ENCODE measurements around the gene CRYL1. TPM values are rescaled to one million over a fixed set of nuclear protein-coding genes. Genes with fewer than 3 reads are reported as not detected.

The CRYL1 gene
- total RNA-seq (10 to 100 TPM; 12.3 to 21.5 (median 17.9) TPM), total RNA-seq (1.4 to 16.2 (median 9.6) reads per million in 29 experiments)
- 13.1 TPM for total RNA-seq (2013)

- peak; percentile 52 to 82 (median 65) for DNase-seq
- Mint-ChIP-seq H3K36me3 (no peaks in the 10 kb centered on the region), H3K4me3 (peak within 1 kb of the TSS; percentile 70 to 92 (median 91)), H3K27ac (peak within 1 kb of the TSS; percentile 92 to 97), H3K9me3 (no peaks in the 10 kb centered on the region), H3K27me3 (peaks cover 0 to 5% of the 10 kb centered on the region in 2 donors), H3K4me1 (peaks cover 23 to 28% (median 25%) of the 10 kb centered on the region in 3 donors)
- Histone ChIP-seq H3K4me1 (ENCODE audit: control insufficient read depth in 1 of 2, extremely low read depth in 1 of 2, insufficient read depth in 2 of 2, low read length in 2 of 2) (peaks cover 3 to 23% of the 10 kb centered on the region in 2 experiments), H3K36me3 (ENCODE audit: control insufficient read depth in 2 of 2, extremely low read depth in 1 of 2, insufficient read depth in 1 of 2, low read length in 1 of 2) (no peaks in the 10 kb centered on the region), H3K4me3 (ENCODE audit: control insufficient read depth in 1 of 2, extremely low read depth in 1 of 2, low read length in 1 of 2) (peak within 1 kb of the TSS; percentile 89 to 92), H3K27me3 (replicated peaks in 1 of 2; ENCODE audit: control insufficient read depth in 2 of 2, extremely low read depth in 1 of 2, insufficient read depth in 2 of 2, low read length in 1 of 2) (peaks cover 0 to under 1% of the 10 kb centered on the region in 2 experiments), H3K9me3 (no peaks in the 10 kb centered on the region), H3K27ac (ENCODE audit: low read length) (peak within 1 kb of the TSS; percentile 87)
- ChIA-PET POLR2A (interaction anchor here (0.6 kb wide), 3 partner anchors 10 to 378 kb away, joined by 3 to 7 read pairs (median 4); no protein-coding TSS in a partner anchor), CTCF (interaction anchor here (0.5 to 0.6 kb wide), 3 partner anchors 304 to 378 kb away, joined by 4 to 5 read pairs (median 4); no protein-coding TSS in a partner anchor)
- WGBS (ENCODE audit: insufficient coverage), result under 1% methylated on average over 87 of the region's 89 CpGs
- ATAC-seq (replicated peaks in 1 of 4), result peak; percentile 92 to 96 (median 94)
These were observed at the start of gene CRYL1 for GRCh38 chr13:20525601-20526544. Gene CRYL1 (minus strand): TSS chr13:20525857. CDS start chr13:20525794, 63 bp downstream.

- WGBS (ENCODE audit: insufficient coverage), result no CpG with 5 or more reads among the region's 2 CpGs
- peaks cover 43% of the 10 kb centered on the region for H3K36me3 Mint-ChIP-seq
These were observed 48.0 kb upstream of the CRYL1 start for GRCh38 chr13:20573636-20574035.

GRCh38 chr13:20573186-20573585 lies 47.5 kb upstream of the CRYL1 start:
- Mint-ChIP-seq H3K4me3 (no peak overlapping the region), H3K9me3 (peaks cover 7 to 10% (median 10%) of the 10 kb centered on the region in 3 donors), H3K36me3 (peaks cover 38% of the 10 kb centered on the region), H3K4me1 (peaks cover 5 to 9% (median 8%) of the 10 kb centered on the region in 3 donors), H3K27ac (no peak overlapping the region), H3K27me3 (no peaks in the 10 kb centered on the region)
- Histone ChIP-seq H3K27me3 (replicated peaks in 1 of 2; ENCODE audit: control insufficient read depth in 2 of 2, extremely low read depth in 1 of 2, insufficient read depth in 2 of 2, low read length in 1 of 2) (no peaks in the 10 kb centered on the region), H3K9me3 (peaks cover 6% of the 10 kb centered on the region), H3K4me3 (ENCODE audit: control insufficient read depth in 1 of 2, extremely low read depth in 1 of 2, low read length in 1 of 2) (no peak overlapping the region), H3K36me3 (ENCODE audit: control insufficient read depth in 2 of 2, extremely low read depth in 1 of 2, insufficient read depth in 1 of 2, low read length in 1 of 2) (peaks cover 4 to 5% of the 10 kb centered on the region in 2 donors), H3K27ac (ENCODE audit: low read length) (no peak overlapping the region), H3K4me1 (ENCODE audit: control insufficient read depth in 1 of 2, extremely low read depth in 1 of 2, insufficient read depth in 2 of 2, low read length in 2 of 2) (no peaks in the 10 kb centered on the region)
- ChIA-PET CTCF (no interaction called here), POLR2A (no interaction called here)
- no peak for DNase-seq
- WGBS (ENCODE audit: insufficient coverage), result 89% methylated on average over 1 of the region's 4 CpGs
- ATAC-seq (replicated peaks in 1 of 4), result no peak

More at GRCh38 chr13:20573636-20574035, 48.0 kb upstream of the CRYL1 start:
- H3K36me3 ChIP-seq (ENCODE audit: control insufficient read depth in 2 of 2, extremely low read depth in 1 of 2, insufficient read depth in 1 of 2, low read length in 1 of 2), result peaks cover 4 to 5% of the 10 kb centered on the region in 2 donors
- DNase-seq (no peak), ATAC-seq (replicated peaks in 1 of 4) (no peak)
- Mint-ChIP-seq H3K27me3 (no peaks in the 10 kb centered on the region), H3K4me3 (no peak overlapping the region), H3K4me1 (peaks cover 5 to 7% (median 7%) of the 10 kb centered on the region in 3 donors), H3K27ac (no peak overlapping the region), H3K9me3 (peaks cover 7 to 10% (median 10%) of the 10 kb centered on the region in 3 donors)
- H3K9me3 ChIP-seq, result peaks cover 6% of the 10 kb centered on the region
- no peaks in the 10 kb centered on the region for H3K4me1 ChIP-seq (ENCODE audit: control insufficient read depth in 1 of 2, extremely low read depth in 1 of 2, insufficient read depth in 2 of 2, low read length in 2 of 2)
- POLR2A ChIA-PET, result no interaction called here
- no peaks in the 10 kb centered on the region for H3K27me3 ChIP-seq (replicated peaks in 1 of 2; ENCODE audit: control insufficient read depth in 2 of 2, extremely low read depth in 1 of 2, insufficient read depth in 2 of 2, low read length in 1 of 2)
- CTCF ChIA-PET, result interaction anchor here in 1 of 2 donors (0.5 kb wide), 1 partner anchor 16 kb away, joined by 3 read pairs; no protein-coding TSS in a partner anchor
- no peak overlapping the region for H3K4me3 ChIP-seq (ENCODE audit: control insufficient read depth in 1 of 2, extremely low read depth in 1 of 2, low read length in 1 of 2)
- no peak overlapping the region for H3K27ac ChIP-seq (ENCODE audit: low read length)

- ChIA-PET CTCF (interaction anchor here in 1 of 2 donors (0.6 kb wide), 1 partner anchor 16 kb away, joined by 4 read pairs; no protein-coding TSS in a partner anchor), POLR2A (interaction anchor here in 1 of 2 donors (0.7 kb wide), 1 partner anchor 86 kb away, joined by 3 read pairs; no protein-coding TSS in a partner anchor)
- ATAC-seq (replicated peaks in 1 of 4) (no peak), DNase-seq (no peak)
- Histone ChIP-seq H3K27ac (ENCODE audit: low read length) (no peak overlapping the region), H3K9me3 (peaks cover 6% of the 10 kb centered on the region), H3K4me3 (ENCODE audit: control insufficient read depth in 1 of 2, extremely low read depth in 1 of 2, low read length in 1 of 2) (no peak overlapping the region), H3K4me1 (ENCODE audit: control insufficient read depth in 1 of 2, extremely low read depth in 1 of 2, insufficient read depth in 2 of 2, low read length in 2 of 2) (peaks cover 3 to 7% of the 10 kb centered on the region in 2 experiments), H3K27me3 (replicated peaks in 1 of 2; ENCODE audit: control insufficient read depth in 2 of 2, extremely low read depth in 1 of 2, insufficient read depth in 2 of 2, low read length in 1 of 2) (no peaks in the 10 kb centered on the region), H3K36me3 (ENCODE audit: control insufficient read depth in 2 of 2, extremely low read depth in 1 of 2, insufficient read depth in 1 of 2, low read length in 1 of 2) (peaks cover 4 to 5% of the 10 kb centered on the region in 2 donors)
- Mint-ChIP-seq H3K4me3 (no peak overlapping the region), H3K27me3 (no peaks in the 10 kb centered on the region), H3K9me3 (peaks cover 0 to 5% (median 4%) of the 10 kb centered on the region in 3 donors), H3K36me3 (peaks cover 27% of the 10 kb centered on the region), H3K27ac (peak overlapping the region in 1 of 2 donors; percentile 5), H3K4me1 (peaks cover 13 to 16% (median 16%) of the 10 kb centered on the region in 3 donors)
These were observed 46.0 kb upstream of the CRYL1 start for GRCh38 chr13:20571676-20572075.

- Histone ChIP-seq H3K9me3 (peaks cover 2% of the 10 kb centered on the region), H3K4me1 (ENCODE audit: control insufficient read depth in 1 of 2, extremely low read depth in 1 of 2, insufficient read depth in 2 of 2, low read length in 2 of 2) (peaks cover 3 to 13% of the 10 kb centered on the region in 2 experiments), H3K36me3 (ENCODE audit: control insufficient read depth in 2 of 2, extremely low read depth in 1 of 2, insufficient read depth in 1 of 2, low read length in 1 of 2) (peaks cover 4 to 5% of the 10 kb centered on the region in 2 donors), H3K4me3 (ENCODE audit: control insufficient read depth in 1 of 2, extremely low read depth in 1 of 2, low read length in 1 of 2) (no peak overlapping the region), H3K27me3 (replicated peaks in 1 of 2; ENCODE audit: control insufficient read depth in 2 of 2, extremely low read depth in 1 of 2, insufficient read depth in 2 of 2, low read length in 1 of 2) (no peaks in the 10 kb centered on the region), H3K27ac (ENCODE audit: low read length) (no peak overlapping the region)
- Mint-ChIP-seq H3K27me3 (no peaks in the 10 kb centered on the region), H3K36me3 (peaks cover 18% of the 10 kb centered on the region), H3K9me3 (peaks cover 0 to 4% (median 0%) of the 10 kb centered on the region in 3 donors), H3K27ac (no peak overlapping the region), H3K4me1 (peaks cover 8 to 18% (median 16%) of the 10 kb centered on the region in 3 donors), H3K4me3 (no peak overlapping the region)
- POLR2A ChIA-PET, result no interaction called here
- no peak for ATAC-seq (replicated peaks in 1 of 4)
- no CpG with 5 or more reads among the region's 1 CpG for WGBS (ENCODE audit: insufficient coverage)
- CTCF ChIA-PET, result no interaction called here
- no peak for DNase-seq
These were observed 44.9 kb upstream of the CRYL1 start for GRCh38 chr13:20570517-20570916.

- Mint-ChIP-seq H3K4me3 (peak overlapping the region; percentile 88 to 97 (median 90)), H3K9me3 (peaks cover 0 to 8% (median 5%) of the 10 kb centered on the region in 3 donors), H3K27me3 (no peaks in the 10 kb centered on the region), H3K36me3 (peaks cover 8% of the 10 kb centered on the region), H3K27ac (peak overlapping the region; percentile 93), H3K4me1 (peaks cover 8 to 18% (median 18%) of the 10 kb centered on the region in 3 donors)
- ChIA-PET CTCF (no interaction called here), POLR2A (interaction anchor here in 1 of 2 donors (0.6 kb wide), 1 partner anchor 17 kb away, joined by 3 read pairs; no protein-coding TSS in a partner anchor)
- Histone ChIP-seq H3K9me3 (no peaks in the 10 kb centered on the region), H3K27me3 (replicated peaks in 1 of 2; ENCODE audit: control insufficient read depth in 2 of 2, extremely low read depth in 1 of 2, insufficient read depth in 2 of 2, low read length in 1 of 2) (no peaks in the 10 kb centered on the region), H3K36me3 (ENCODE audit: control insufficient read depth in 2 of 2, extremely low read depth in 1 of 2, insufficient read depth in 1 of 2, low read length in 1 of 2) (peaks cover 0 to 3% of the 10 kb centered on the region in 2 donors), H3K4me3 (ENCODE audit: control insufficient read depth in 1 of 2, extremely low read depth in 1 of 2, low read length in 1 of 2) (peak overlapping the region in 1 of 2 donors; percentile 73), H3K27ac (ENCODE audit: low read length) (peak overlapping the region; percentile 48), H3K4me1 (ENCODE audit: control insufficient read depth in 1 of 2, extremely low read depth in 1 of 2, insufficient read depth in 2 of 2, low read length in 2 of 2) (peaks cover 3 to 13% of the 10 kb centered on the region in 2 experiments)
- ATAC-seq (replicated peaks in 1 of 4), result no peak
- WGBS (ENCODE audit: insufficient coverage), result 96% methylated on average over 3 of the region's 9 CpGs
- DNase-seq, result no peak
These were observed 42.3 kb upstream of the CRYL1 start for GRCh38 chr13:20567881-20568528.

All from T-cell (primary cell).